ENCODE results near the gene DIAPH2. TPM values are rescaled to one million over a fixed set of nuclear protein-coding genes. Genes with fewer than 3 reads are reported as not detected.
"Not testable (repeated sequence)": the region's sequence is repeated elsewhere in the genome, so short reads cannot be mapped to it uniquely, and the experiment has no call there.

Gene DIAPH2
- polyA plus RNA-seq, 3 donors = 6.9 to 7.0 (median 6.9) TPM

DNA sequence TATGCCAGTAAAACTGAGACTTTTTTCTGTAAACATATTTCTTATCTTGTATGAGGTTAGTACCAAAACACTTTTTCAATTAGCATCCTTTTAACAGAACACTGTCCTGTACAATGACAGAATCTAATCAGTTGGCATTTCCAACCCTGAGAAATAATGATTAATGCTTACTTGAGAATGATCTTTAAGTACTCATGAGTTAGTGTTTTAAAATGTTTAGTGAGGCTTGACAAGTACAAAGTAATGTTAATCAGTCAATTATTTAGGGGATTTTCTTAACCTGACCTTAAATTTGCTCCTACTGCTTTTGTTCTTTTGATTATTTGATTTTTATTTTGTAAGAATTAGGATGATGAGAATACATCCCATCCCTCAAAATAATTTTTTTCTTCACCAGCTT lies 695.6 kb downstream of the DIAPH2 start:
- DNase-seq = no peak

GRCh38 chrX:97384685-97385084 lies 700.0 kb downstream of the DIAPH2 start:
- DNase-seq = no peak

DNA sequence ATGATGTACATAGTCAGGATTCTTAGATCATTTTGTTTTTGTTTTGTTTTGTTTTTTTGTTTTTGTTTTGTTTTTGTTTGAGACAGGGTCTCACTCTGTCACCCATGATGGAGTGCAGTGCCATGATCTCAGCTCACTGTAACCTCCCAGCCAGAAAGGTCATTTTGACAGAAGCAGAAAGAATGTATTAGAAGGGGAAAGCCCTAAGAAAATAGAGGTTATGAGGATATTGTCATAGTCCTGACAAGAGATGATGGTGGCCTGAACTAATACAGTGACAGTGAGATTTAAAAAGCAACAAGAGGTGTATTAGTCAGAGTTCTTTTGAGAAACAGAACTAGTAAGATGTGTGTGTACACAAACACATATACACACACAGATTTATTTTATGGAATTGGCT lies 702.4 kb downstream of the DIAPH2 start:
- no peak for DNase-seq

DNA sequence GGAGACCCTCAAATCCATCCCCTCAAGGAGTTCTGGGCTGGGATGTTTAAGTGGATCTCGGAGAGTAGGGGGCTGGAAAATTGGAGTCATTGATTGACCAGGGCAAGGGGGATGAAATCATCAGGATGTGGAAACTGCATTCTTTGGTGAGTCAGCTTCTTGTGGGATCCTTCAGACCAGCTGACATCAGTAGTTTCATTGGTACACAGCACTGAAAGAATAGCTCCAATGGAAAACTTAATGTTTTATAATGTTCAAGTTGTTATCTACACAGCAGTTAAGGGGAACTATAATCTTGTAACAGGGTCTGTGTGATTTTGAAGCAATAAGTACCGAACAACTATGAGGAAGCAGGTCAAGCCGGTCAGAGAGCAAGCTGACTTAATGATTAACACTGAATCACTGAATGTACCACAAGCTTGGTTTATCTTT lies 705.1 kb downstream of the DIAPH2 start:
- no peak for DNase-seq

GRCh38 chrX:97397371-97397770 lies 712.7 kb downstream of the DIAPH2 start:
- no peak for DNase-seq

DNA sequence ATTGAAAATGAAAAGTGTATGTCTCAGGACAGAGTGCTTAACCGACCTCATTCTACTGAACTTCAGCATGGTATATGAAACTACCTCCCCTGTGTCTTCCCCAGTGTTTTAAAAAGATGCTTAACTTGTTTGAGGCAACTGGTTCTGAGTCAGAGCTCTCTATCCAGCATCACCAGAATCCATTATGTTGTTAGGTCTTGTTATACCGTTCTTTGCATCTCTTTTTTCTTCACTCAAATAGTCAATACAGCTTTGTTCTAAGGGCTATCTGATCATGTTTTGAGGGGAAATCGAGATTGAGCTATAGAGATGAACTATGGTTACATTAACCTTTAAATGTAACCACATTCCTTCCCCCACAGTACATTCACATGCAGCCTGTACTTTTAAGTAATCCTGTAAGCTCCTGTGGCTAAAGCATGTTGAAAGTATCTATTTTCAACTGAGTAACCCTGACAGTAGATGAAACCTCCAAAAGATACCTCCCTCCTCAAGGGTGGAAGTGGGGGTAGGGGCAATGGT lies 713.4 kb downstream of the DIAPH2 start:
- DNase-seq = no peak

GRCh38 chrX:97399400-97399799 lies 714.8 kb downstream of the DIAPH2 start:
- DNase-seq = no peak

DNA sequence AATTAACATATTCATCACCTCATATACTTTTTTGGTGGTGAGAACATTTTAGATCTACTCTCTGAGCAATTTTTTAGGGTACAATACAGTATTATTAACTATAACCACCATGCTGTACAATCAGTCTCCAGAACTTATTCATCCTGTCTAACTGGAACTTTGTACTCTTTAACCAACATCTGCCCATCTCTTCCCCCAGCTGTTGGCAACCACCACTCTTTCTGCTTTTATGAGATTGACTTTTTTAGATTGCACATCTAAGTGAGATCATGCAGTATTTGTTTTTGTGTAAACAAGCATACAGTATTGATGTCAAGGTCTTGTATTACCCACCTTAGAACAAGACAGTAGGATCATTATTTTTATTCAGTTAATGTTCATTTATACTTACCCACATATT lies 715.9 kb downstream of the DIAPH2 start:
- DNase-seq = no peak

GRCh38 chrX:97401154-97401553 lies 716.5 kb downstream of the DIAPH2 start:
- DNase-seq = no peak

GRCh38 chrX:97401586-97402136 lies 717.0 kb downstream of the DIAPH2 start:
- no peak for DNase-seq

DNA sequence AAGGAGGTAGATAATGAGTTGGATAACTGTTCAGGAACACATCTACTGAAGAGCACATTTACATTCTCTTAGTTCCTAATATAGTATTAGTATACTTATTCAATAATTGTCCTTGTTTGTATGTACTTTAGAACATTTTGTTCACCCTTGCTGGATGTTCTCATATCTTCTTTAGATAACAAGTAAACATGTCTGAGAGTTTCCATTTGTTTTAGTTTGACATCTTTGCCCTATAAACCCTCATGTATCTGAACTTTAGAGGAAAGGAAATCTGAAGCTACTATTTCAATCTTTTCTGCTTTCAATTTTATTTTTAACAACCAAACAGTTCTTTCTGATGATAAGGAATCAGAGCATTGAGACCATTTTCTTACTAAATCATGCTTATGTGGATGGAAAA lies 717.7 kb downstream of the DIAPH2 start:
- no peak for DNase-seq

GRCh38 chrX:97402903-97403302 lies 718.3 kb downstream of the DIAPH2 start:
- DNase-seq = no peak

- DNase-seq = no peak
These were observed 720.5 kb downstream of the DIAPH2 start for GRCh38 chrX:97405031-97405660.

DNA sequence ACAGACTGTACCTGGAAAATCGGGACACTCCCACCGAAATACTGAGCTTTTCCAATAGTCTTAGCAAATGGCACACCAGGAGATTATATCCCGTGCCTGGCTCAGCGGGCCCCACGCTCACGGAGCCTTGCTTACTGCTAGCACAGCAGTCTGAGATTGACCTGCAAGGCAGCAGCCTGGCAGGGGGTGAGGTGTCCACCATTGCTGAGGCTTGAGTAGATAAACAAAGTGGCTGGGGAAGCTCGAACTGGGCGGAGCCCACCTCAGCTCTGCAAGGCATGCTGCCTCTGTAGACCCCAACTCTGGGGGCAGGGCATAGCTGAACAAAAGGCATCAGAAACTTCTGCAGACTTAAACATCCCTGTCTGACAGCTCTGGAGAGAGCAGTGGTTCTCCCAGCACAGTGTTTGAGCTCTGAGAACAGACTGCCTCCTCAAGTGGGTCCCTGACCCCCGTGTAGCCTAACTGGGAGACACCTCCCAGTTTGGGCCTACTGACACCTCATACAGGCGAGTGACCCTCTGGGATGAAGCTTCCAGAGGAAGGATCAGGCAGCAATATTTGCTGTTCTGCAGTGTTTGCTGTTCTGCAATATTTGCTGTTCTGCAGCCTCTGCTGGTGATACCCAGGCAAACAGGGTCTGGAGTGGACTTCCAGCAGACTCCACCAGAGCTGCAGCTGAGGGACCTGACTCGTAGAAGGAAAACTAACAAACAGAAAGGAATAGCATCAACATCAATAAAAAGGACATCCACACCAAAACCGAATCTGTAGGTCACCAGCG lies 725.2 kb downstream of the DIAPH2 start:
- DNase-seq = not testable (repeated sequence)

DNA sequence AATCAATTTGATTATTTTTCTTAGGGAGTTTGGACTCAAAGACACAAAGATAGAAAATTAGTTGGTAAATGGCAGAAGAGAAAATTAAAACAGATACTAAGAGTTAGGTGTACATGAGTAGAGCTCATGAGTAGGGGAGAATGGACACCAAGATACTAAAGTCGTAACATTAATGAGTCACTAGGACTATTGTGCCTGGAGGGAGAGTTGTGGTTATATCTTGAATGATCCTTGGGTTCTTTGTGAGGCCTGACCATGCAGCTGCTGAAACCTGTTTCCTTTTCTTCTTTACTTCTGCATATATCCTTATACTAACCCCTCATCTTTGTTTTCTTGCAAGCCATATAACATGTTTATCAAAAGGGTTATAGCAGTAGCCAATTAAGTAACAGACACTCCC lies 731.8 kb downstream of the DIAPH2 start:
- no peak for DNase-seq

DNA sequence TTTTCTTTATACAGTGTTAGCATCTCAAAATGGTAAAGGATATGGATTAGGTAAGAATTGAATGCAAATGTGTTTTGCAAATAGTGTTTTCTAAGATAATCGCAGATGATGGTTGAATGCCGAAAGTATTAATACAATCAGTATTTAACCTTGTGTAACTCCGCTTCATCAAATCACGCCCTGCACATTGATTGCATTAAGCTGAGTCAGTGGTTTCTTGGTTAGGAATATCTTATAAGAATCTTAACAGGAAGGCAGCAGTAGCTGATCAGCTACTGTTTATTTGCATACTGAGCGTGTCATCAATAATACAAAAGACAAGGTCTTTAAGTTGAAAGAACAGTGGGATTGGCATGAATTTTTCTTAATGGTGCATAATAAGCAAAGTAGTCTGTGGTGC lies 744.5 kb downstream of the DIAPH2 start:
- no peak for DNase-seq

- DNase-seq = no peak
These were observed 746.6 kb downstream of the DIAPH2 start for GRCh38 chrX:97431281-97431680.

DNA sequence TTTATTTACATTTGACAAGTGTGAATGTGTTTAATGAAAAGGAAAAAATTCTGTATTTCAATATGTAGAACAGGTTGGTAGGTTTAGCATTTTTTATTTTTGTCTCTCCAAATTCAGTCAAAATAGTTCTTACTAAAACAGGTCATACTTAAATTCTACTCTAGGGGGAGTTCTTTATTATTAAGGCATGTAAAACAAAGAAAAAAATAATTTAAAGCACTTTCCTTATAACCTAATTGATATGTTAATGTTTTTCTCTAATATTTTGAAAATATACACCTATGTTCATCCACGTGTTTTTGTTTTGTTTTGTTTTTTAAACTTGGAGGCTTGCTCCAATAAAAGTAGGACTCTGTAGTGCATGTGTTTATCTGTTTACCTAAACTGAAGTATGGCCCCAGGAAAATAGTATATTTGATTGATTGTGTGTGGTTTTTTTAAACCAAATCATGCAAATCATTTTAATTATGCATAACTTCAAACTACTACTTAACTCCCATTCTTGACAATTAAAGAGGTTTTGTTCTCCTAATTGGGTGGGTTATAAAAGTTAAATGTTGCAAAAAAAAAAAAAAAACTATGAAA lies 761.7 kb downstream of the DIAPH2 start:
- DNase-seq = no peak

GRCh38 chrX:97447306-97447705 lies 762.7 kb downstream of the DIAPH2 start:
- DNase-seq = no peak

- no peak for DNase-seq
These were observed 767.6 kb downstream of the DIAPH2 start for GRCh38 chrX:97452283-97452682.

DNA sequence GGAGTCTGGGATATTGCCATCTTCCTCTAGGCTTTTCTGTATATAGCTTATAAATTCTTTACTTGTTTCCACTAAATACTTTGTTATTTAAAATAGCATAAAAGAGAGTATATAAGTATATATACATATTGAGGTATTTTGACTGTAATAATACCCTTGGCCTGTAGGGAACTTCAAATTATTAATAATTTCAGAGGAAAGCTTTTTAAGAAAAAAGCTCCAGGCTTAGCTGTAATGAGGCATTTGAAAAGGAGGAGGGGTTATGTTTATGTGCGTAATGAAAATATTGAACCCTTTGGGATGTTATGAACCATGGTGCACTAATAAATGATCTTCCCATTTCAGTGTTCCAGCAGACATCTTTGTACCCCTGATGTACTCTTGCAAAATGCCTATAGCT lies 777.1 kb downstream of the DIAPH2 start:
- no peak for DNase-seq

- DNase-seq = no peak
These were observed 786.4 kb downstream of the DIAPH2 start for GRCh38 chrX:97471071-97471470.

GRCh38 chrX:97474933-97475332 lies 790.3 kb downstream of the DIAPH2 start:
- no peak for DNase-seq
